ENCODE measurements around the gene ANKMY2. TPM values are rescaled to one million over a fixed set of nuclear protein-coding genes. Genes with fewer than 3 reads are reported as not detected.

Gene ANKMY2
- total RNA-seq, 2 experiments from 2014 or later, result 10.3 to 15.2 TPM

DNA sequence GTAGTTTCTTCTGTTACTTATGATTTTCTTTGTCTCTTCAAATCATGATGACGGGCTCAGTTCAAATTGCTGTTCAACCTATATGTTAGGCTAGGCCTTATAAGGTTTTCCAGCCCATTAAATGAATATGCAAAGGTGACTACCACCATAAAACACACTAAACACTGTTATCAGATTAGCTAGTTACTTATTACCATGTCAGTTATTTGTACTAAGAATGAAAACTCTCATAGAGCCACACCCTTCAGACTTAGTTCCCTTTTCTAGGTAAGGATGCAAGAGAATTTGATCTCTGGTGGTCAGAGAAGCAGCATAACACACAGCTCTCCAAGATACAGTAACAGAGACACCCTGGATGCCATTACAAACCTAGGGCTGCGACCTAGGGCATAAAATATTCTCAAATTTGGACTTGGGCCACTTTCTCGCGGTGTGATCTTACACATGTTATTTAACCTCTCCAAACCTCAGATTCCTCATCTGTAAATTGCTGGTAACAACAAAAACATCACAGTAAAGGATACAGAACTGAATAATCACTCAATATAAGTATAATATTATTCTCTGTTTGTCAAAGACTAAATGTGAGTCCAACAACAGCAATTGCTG is 35.6 kb downstream of the ANKMY2 start:
- Histone ChIP-seq H4K20me1 (ENCODE audit: insufficient read depth, low read length) (no peaks in the 10 kb centered on the region), H3K9me3 (ENCODE audit: low read length) (no peaks in the 10 kb centered on the region), H3K9me2 (ENCODE audit: insufficient read depth, low read length) (no peaks in the 10 kb centered on the region), H3K27ac (ENCODE audit: low read depth, low read length, poor library complexity, severe bottlenecking) (no peak overlapping the region), H3K36me3 (ENCODE audit: insufficient read depth, low read length) (peaks cover 3% of the 10 kb centered on the region; the same call in 1 of the 2 replicates), H3K79me2 (ENCODE audit: insufficient read depth, low read depth, low read length) (no peaks in the 10 kb centered on the region), H2AFZ (ENCODE audit: low read length) (no peak overlapping the region), H3K4me2 (ENCODE audit: low read length) (no peak overlapping the region), H3K4me1 (ENCODE audit: insufficient read depth, low read length, poor library complexity, severe bottlenecking) (no peaks in the 10 kb centered on the region), H3K4me3 (ENCODE audit: low read depth, low read length, poor library complexity, severe bottlenecking) (no peak overlapping the region)
- no peak for DNase-seq (ENCODE audit: low spot score)
- no TSS peak for BruUV-seq (replicated peaks)
- ChIA-PET POLR2A (no interaction called here), CTCF (ENCODE audit: unreplicated experiment) (no interaction called here)
- TF ChIP-seq EZH2phosphoT487 (IDR thresholded peaks at IDR 0.05; ENCODE audit: borderline replicate concordance, low read depth, low read length), result no peak
- TF ChIP-seq, protein P1, sequence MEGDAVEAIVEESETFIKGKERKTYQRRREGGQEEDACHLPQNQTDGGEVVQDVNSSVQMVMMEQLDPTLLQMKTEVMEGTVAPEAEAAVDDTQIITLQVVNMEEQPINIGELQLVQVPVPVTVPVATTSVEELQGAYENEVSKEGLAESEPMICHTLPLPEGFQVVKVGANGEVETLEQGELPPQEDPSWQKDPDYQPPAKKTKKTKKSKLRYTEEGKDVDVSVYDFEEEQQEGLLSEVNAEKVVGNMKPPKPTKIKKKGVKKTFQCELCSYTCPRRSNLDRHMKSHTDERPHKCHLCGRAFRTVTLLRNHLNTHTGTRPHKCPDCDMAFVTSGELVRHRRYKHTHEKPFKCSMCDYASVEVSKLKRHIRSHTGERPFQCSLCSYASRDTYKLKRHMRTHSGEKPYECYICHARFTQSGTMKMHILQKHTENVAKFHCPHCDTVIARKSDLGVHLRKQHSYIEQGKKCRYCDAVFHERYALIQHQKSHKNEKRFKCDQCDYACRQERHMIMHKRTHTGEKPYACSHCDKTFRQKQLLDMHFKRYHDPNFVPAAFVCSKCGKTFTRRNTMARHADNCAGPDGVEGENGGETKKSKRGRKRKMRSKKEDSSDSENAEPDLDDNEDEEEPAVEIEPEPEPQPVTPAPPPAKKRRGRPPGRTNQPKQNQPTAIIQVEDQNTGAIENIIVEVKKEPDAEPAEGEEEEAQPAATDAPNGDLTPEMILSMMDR (conservative IDR thresholded peaks at IDR 0.05; ENCODE audit: low read length), result no peak
- intact Hi-C loops (cut with micrococcal nuclease; ENCODE audit: unreplicated experiment), result no loop called here

- no peaks in the 10 kb centered on the region for H3K9me3 ChIP-seq (ENCODE audit: low read length)
- intact Hi-C loops (cut with micrococcal nuclease; ENCODE audit: unreplicated experiment), result no loop called here
- H3K79me2 ChIP-seq (ENCODE audit: insufficient read depth, low read depth, low read length), result no peaks in the 10 kb centered on the region
- H3K4me2 ChIP-seq (ENCODE audit: low read length), result no peak overlapping the region
- BruUV-seq (replicated peaks), result no TSS peak
- TF ChIP-seq EZH2phosphoT487 (IDR thresholded peaks at IDR 0.05; ENCODE audit: borderline replicate concordance, low read depth, low read length), result no peak
- TF ChIP-seq, protein P1 (conservative IDR thresholded peaks at IDR 0.05; ENCODE audit: low read length), result no peak
- no peaks in the 10 kb centered on the region for H3K4me1 ChIP-seq (ENCODE audit: insufficient read depth, low read length, poor library complexity, severe bottlenecking)
- no peak for DNase-seq (ENCODE audit: low spot score)
- H3K36me3 ChIP-seq (ENCODE audit: insufficient read depth, low read length), result peaks cover 3% of the 10 kb centered on the region; the same call in 1 of the 2 replicates
- POLR2A ChIA-PET, result no interaction called here
- no peaks in the 10 kb centered on the region for H4K20me1 ChIP-seq (ENCODE audit: insufficient read depth, low read length)
- CTCF ChIA-PET (ENCODE audit: unreplicated experiment), result no interaction called here
- H3K27ac ChIP-seq (ENCODE audit: low read depth, low read length, poor library complexity, severe bottlenecking), result no peak overlapping the region
- no peaks in the 10 kb centered on the region for H3K9me2 ChIP-seq (ENCODE audit: insufficient read depth, low read length)
- H2AFZ ChIP-seq (ENCODE audit: low read length), result no peak overlapping the region
- no peak overlapping the region for H3K4me3 ChIP-seq (ENCODE audit: low read depth, low read length, poor library complexity, severe bottlenecking)
Observed at GRCh38 chr7:16606704-16607103, 38.9 kb downstream of the ANKMY2 start.

DNA sequence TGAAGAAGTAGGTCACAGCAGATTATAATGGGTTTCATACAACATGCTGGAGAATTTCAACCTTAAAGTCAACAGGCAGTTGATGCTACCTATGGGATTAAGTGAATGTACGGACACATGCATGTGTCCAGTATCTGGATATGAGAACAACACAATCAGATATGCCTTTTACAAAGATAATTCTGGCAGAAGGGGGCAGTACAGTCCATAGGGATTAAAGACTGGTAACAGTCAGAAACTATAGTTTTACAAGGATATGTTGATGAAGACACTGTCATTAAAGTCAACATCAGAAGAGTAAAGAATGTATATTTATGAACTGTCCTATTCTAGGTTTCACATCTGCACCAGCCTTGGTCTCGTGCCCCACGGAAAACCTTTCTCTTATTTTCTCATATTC is 41.5 kb downstream of the ANKMY2 start:
- Histone ChIP-seq H3K9me3 (ENCODE audit: low read length) (no peaks in the 10 kb centered on the region), H3K79me2 (ENCODE audit: insufficient read depth, low read depth, low read length) (no peaks in the 10 kb centered on the region), H3K4me1 (ENCODE audit: insufficient read depth, low read length, poor library complexity, severe bottlenecking) (no peaks in the 10 kb centered on the region), H2AFZ (ENCODE audit: low read length) (no peak overlapping the region), H3K27ac (ENCODE audit: low read depth, low read length, poor library complexity, severe bottlenecking) (no peak overlapping the region), H3K4me3 (ENCODE audit: low read depth, low read length, poor library complexity, severe bottlenecking) (no peak overlapping the region), H3K4me2 (ENCODE audit: low read length) (no peak overlapping the region), H4K20me1 (ENCODE audit: insufficient read depth, low read length) (no peaks in the 10 kb centered on the region), H3K9me2 (ENCODE audit: insufficient read depth, low read length) (no peaks in the 10 kb centered on the region), H3K36me3 (ENCODE audit: insufficient read depth, low read length) (peaks cover 1% of the 10 kb centered on the region; the same call in 1 of the 2 replicates)
- intact Hi-C loops (cut with micrococcal nuclease; ENCODE audit: unreplicated experiment), result loop anchor here (5.0 kb wide), 1 partner anchor 313 kb away; no protein-coding TSS in a partner anchor
- BruUV-seq (replicated peaks), result no TSS peak
- ChIA-PET POLR2A (interaction anchor here (0.6 to 1.8 kb wide), 3 partner anchors 9 to 55 kb away, joined by 3 to 4 read pairs (median 4); no protein-coding TSS in a partner anchor), CTCF (ENCODE audit: unreplicated experiment) (no interaction called here)
- TF ChIP-seq, protein P1 (conservative IDR thresholded peaks at IDR 0.05; ENCODE audit: low read length), result peak; percentile 53
- no peak for TF ChIP-seq EZH2phosphoT487 (IDR thresholded peaks at IDR 0.05; ENCODE audit: borderline replicate concordance, low read depth, low read length)
- no peak for DNase-seq (ENCODE audit: low spot score)

All from OCI-LY7 (cell line).